Measurements from ENCODE around the gene FAF1.
"Not testable (repeated sequence)": the region's sequence is repeated elsewhere in the genome, so short reads cannot be mapped to it uniquely, and the experiment has no call there.

Gene FAF1

GRCh38 chr1:50542362-50542761 lies 417.7 kb downstream of the FAF1 start:
- TF ChIP-seq POLR2A (IDR thresholded peaks at IDR 0.05; ENCODE audit: extremely low read depth, insufficient read length) (no peak), MYC (IDR thresholded peaks at IDR 0.05; ENCODE audit: low read depth, low read length) (no peak), MAX (IDR thresholded peaks at IDR 0.05; ENCODE audit: low read depth, low read length) (no peak), CTCF (IDR thresholded peaks at IDR 0.05; ENCODE audit: low read depth, low read length) (no peak)
- no peak overlapping the region for H3K4me3 ChIP-seq (ENCODE audit: low read depth, low read length)
- DNase-seq (ENCODE audit: low read depth), result no peak

GRCh38 chr1:50538476-50538875 lies 421.6 kb downstream of the FAF1 start:
- no peak for DNase-seq (ENCODE audit: low read depth)
- TF ChIP-seq MAX (IDR thresholded peaks at IDR 0.05; ENCODE audit: low read depth, low read length) (no peak), MYC (IDR thresholded peaks at IDR 0.05; ENCODE audit: low read depth, low read length) (no peak), POLR2A (IDR thresholded peaks at IDR 0.05; ENCODE audit: extremely low read depth, insufficient read length) (no peak), CTCF (IDR thresholded peaks at IDR 0.05; ENCODE audit: low read depth, low read length) (no peak)
- no peak overlapping the region for H3K4me3 ChIP-seq (ENCODE audit: low read depth, low read length)

- TF ChIP-seq MYC (IDR thresholded peaks at IDR 0.05; ENCODE audit: low read depth, low read length) (no peak), MAX (IDR thresholded peaks at IDR 0.05; ENCODE audit: low read depth, low read length) (no peak), POLR2A (IDR thresholded peaks at IDR 0.05; ENCODE audit: extremely low read depth, insufficient read length) (no peak)
- no peak overlapping the region for H3K4me3 ChIP-seq (ENCODE audit: low read depth, low read length)
- DNase-seq (ENCODE audit: low read depth), result no peak
Measured at GRCh38 chr1:50531601-50532000, 428.5 kb downstream of the FAF1 start.

GRCh38 chr1:50531027-50531426 lies 429.0 kb downstream of the FAF1 start:
- DNase-seq (ENCODE audit: low read depth), result no peak
- no peak overlapping the region for H3K4me3 ChIP-seq (ENCODE audit: low read depth, low read length)
- no peak for TF ChIP-seq MYC (IDR thresholded peaks at IDR 0.05; ENCODE audit: low read depth, low read length)
- no peak for TF ChIP-seq POLR2A (IDR thresholded peaks at IDR 0.05; ENCODE audit: extremely low read depth, insufficient read length)
- no peak for TF ChIP-seq CTCF (IDR thresholded peaks at IDR 0.05; ENCODE audit: low read depth, low read length)
- no peak for TF ChIP-seq MAX (IDR thresholded peaks at IDR 0.05; ENCODE audit: low read depth, low read length)

- TF ChIP-seq MAX (IDR thresholded peaks at IDR 0.05; ENCODE audit: low read depth, low read length) (no peak), MYC (IDR thresholded peaks at IDR 0.05; ENCODE audit: low read depth, low read length) (no peak), CTCF (IDR thresholded peaks at IDR 0.05; ENCODE audit: low read depth, low read length) (no peak), POLR2A (IDR thresholded peaks at IDR 0.05; ENCODE audit: extremely low read depth, insufficient read length) (no peak)
- no peak for DNase-seq (ENCODE audit: low read depth)
- H3K4me3 ChIP-seq (ENCODE audit: low read depth, low read length), result no peak overlapping the region
Measured at GRCh38 chr1:50529510-50529909, 430.6 kb downstream of the FAF1 start.

- not testable (repeated sequence) for DNase-seq (ENCODE audit: low read depth); H3K4me3 ChIP-seq (ENCODE audit: low read depth, low read length)
Measured at GRCh38 chr1:50527987-50528320, 432.1 kb downstream of the FAF1 start.

- TF ChIP-seq MYC (IDR thresholded peaks at IDR 0.05; ENCODE audit: low read depth, low read length) (no peak), CTCF (IDR thresholded peaks at IDR 0.05; ENCODE audit: low read depth, low read length) (no peak), POLR2A (IDR thresholded peaks at IDR 0.05; ENCODE audit: extremely low read depth, insufficient read length) (no peak), MAX (IDR thresholded peaks at IDR 0.05; ENCODE audit: low read depth, low read length) (no peak)
- H3K4me3 ChIP-seq (ENCODE audit: low read depth, low read length), result no peak overlapping the region
- no peak for DNase-seq (ENCODE audit: low read depth)
Measured at GRCh38 chr1:50527249-50527986, 432.6 kb downstream of the FAF1 start.
